Measurements from ENCODE around the gene APBA2.

The APBA2 gene

DNA sequence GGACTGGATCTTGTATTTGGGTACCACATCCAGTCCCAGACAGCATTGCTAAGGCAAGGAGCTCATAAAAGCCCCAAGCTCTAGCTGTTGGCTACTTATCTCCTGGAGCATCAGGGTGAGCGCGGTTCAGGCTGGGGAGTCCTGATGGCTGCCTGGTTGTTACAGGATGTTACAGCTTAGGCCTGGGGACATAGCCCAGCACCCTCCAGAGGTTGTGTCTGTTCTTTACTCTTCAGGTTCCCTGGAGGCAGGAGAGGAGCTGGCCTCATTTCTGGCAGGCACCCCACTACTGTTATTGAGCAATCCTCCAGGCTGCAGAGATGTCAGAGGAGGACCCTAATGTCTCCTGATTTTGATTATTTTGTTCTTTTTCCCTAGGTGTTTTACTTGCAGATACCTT, 26.6 kb downstream of the APBA2 start:
- no peak overlapping the region for H3K27ac ChIP-seq
- TF ChIP-seq CTCF (conservative IDR thresholded peaks at IDR 0.05) (no peak), ZFX (IDR thresholded peaks at IDR 0.05) (no peak)

GRCh38 chr15:28913171-28913765, 27.5 kb downstream of the APBA2 start:
- no peak overlapping the region for H3K27ac ChIP-seq
- TF ChIP-seq ZFX (IDR thresholded peaks at IDR 0.05) (no peak), CTCF (conservative IDR thresholded peaks at IDR 0.05) (no peak)

DNA sequence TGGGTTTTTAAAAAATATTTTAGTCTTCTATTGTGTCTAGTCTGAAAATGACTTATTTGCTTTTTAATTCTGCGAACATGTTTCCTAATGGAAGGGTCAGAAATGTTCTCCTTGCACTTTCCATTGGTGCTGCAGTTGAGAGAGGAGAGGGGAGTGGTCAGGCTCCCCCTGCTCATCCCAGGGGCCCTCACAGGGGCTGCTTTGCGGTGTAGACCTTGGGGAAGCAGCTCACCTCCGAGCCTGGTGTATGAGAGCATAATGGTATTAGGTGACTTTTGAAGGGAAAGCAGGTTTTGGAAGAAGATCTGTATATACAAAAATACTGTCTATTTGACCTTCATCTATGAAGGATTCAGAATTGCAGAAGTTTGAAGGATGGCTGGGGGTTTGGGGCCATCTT, 28.3 kb downstream of the APBA2 start:
- TF ChIP-seq CTCF (conservative IDR thresholded peaks at IDR 0.05) (no peak), ZFX (IDR thresholded peaks at IDR 0.05) (no peak)
- no peak overlapping the region for H3K27ac ChIP-seq

DNA sequence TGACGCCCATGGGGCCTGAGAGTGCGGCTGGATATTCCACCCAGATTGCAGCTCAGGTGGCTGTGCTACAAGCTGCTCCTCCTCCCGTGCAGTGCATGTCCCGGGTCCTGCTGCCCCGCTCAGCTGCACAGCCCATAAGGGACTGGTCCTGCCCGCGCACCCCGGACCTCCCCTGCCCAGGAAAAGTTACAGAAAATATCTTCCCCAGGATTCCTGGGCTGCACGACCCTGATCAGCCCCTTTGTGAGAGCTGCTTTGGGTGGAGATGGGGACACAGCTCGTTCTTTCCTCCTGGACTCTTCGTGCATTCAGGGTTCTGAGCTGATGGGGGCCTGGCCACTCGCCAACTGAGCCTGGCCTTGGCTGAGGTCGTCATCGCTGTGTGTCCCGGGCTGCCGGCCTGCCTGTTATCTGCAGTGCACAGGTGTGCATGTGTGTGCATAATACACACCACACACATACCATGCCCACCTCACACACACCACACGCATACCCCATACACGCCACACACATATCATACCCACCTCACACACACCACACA, 28.8 kb downstream of the APBA2 start:
- no peak overlapping the region for H3K27ac ChIP-seq
- TF ChIP-seq CTCF (conservative IDR thresholded peaks at IDR 0.05) (no peak), ZFX (IDR thresholded peaks at IDR 0.05) (no peak)

DNA sequence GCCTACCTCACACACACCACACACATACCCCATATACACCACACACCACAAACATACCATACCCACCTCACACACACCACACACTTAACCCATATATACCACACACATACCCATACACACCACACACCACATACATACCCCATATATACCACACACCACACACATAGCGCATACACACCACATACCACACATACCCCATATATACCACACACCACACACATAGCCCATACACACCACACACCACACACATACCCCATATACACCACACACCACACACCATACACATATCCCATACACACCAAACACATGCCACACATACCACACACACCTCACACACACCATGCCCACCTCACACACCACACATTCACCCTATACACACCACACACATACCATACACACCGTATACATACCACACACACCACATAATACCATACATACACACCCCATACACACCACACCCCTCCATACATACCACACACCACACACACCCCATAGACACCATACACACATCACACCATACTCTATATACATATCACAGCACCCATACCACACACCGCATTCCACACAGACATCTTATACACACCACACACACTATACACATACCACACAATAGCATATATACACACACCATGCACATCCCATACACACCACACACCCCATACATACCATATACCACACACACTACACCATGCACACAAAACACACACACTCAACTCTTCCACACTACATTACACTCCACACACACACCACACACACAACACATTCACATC, 29.5 kb downstream of the APBA2 start:
- no peak for TF ChIP-seq ZFX (IDR thresholded peaks at IDR 0.05)
- TF ChIP-seq CTCF (conservative IDR thresholded peaks at IDR 0.05): no peak
- H3K27ac ChIP-seq: no peak overlapping the region

DNA sequence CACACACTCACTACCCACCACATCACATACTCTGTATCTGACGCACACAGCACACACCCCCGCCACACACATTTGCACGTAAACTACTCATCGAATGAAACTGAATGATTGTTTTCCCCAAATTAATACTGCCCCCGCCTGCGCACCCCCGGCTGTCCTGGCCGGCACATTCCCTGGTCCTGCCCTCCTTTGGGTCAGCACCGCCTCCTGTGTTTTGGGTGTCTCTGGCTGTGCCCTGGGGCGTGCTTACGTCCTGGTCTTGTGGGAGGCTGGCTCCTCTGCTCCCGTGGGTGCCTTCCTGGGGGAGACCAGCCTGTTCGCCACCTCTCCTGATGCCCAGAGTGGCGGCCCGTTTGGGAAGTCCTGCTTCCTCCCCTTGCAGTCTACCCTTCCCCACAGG, 30.2 kb downstream of the APBA2 start:
- TF ChIP-seq CTCF (conservative IDR thresholded peaks at IDR 0.05): no peak
- TF ChIP-seq ZFX (IDR thresholded peaks at IDR 0.05): no peak
- H3K27ac ChIP-seq: no peak overlapping the region

DNA sequence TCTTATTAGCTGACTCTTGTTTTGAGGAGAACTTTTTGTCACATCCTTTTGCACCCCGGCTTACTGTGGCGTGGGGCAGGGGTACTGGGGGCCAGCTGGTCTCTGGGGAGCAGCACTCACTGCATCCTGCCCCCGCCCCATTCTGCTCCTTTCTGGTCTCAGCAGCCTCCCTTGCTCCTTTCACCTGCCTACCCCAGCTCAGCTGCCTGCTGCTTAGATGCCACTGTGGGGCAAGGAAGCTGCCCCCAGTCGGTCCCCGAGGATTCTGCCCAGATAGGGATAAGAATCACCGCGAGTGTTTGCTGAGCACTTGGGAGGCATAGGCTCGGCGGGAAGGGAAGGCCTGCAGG, 32.0 kb downstream of the APBA2 start:
- TF ChIP-seq ZFX (IDR thresholded peaks at IDR 0.05) (no peak), CTCF (conservative IDR thresholded peaks at IDR 0.05) (no peak)
- H3K27ac ChIP-seq: no peak overlapping the region

All from C4-2B (cell line).